NCI-H2171 (cell line): ENCODE data around the gene TIFAB.

Experiments used
- DNase-seq: peaks from one replicate; lab custom pipeline; 2025; lab: John Stamatoyannopoulos, UW

Gene TIFAB

DNA sequence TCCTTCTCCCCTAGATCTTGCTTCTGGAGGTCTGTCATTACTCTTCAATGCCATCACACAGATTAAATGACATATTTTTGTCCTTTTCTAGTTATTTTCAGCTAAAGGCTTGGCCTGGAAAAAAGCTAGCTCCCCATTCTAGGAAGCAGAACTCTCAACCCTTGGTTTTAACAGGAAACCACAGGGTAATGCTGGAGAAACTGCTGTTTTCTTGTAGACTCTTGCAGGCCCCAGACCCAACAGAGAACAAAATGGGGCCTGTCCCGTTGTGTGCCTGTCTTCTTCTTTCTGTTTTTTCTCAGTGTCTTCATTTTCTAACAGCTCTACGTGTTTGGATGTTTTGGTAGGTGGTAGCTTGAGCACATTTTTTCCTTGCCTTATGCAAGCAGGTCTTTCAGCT lies 26.5 kb downstream of the TIFAB start:
- DNase-seq, result no peak

DNA sequence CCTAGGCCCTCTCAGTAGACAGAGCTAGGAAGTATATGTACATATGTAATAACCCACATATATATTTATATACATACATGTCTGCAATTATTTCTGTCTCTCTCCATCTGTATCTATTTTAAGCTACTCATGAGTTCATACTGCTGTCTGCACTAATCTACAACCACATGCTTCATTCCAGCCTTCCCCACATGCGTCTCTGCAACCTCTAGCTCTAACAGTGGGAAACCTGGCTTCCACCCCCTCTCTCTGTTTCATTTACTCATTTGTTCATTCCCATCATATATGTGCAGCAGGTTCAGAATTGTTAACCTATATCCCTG lies 28.3 kb downstream of the TIFAB start:
- DNase-seq, result no peak

DNA sequence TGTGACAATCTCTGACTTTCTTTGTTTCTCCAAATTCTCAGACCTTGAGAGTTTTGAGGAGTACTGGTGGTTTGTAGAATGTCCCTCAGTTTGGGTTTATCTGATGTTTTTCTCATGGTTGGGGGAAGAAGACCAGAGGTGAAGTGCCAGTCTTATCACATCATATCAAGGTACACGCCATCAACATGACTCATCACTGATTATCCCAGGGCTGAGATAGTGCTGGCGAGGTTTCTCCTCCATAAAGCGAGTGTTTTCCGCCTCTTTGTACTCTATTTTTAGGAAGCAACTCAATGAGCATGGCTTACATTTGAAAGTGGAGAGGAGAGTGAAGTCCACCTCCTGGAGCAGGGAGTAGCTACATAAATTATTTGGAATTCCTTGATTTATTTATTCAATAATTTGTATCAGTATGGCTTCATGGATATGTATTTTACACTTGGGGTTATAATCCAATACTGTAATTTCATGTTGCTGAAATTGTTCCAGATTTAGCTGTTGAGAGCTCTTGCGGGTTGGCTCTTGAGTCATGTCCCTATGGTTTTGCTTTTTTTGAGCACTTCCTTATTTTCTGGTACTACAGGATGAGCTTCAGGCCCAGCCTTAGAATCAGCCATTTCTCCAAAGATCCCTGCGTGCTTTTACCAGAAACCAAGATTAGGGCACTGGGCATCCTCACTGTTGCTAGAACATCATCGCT lies 28.9 kb downstream of the TIFAB start:
- DNase-seq, result no peak

DNA sequence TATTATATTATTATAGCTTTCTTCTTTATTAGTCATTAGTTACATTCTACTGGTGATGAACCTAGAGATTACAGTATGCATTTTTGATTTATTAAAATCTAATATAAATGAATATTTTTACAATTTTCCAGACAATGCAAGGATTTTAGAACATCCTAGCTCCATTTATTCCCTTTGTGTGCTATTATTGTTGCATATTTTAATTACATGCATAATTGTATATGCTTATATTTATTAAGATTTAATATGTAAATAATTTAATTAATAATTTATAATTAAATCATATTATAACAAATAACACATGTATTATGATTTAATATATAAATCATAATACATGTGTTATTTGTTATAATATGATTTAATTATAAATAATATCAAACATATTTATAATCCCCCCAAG lies 29.7 kb downstream of the TIFAB start:
- DNase-seq, result no peak

DNA sequence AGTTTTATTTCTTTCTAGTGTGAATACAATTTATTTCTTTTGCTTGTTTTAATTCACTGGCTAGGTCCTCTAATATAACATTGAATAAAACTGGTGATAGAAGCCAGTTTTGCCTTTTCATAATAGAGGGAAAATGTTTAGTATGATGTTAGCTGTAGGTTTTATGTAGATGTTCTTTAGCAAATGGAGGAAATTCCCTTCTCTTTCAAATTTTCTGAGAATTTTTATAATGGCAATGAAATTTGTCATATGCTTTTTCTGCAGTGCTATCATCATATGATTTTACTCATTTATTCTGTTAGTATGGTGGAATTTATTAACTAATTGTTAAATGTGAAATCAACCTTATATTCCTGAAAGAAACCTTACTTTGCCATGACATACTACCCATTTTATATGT lies 35.1 kb downstream of the TIFAB start:
- DNase-seq, result no peak

DNA sequence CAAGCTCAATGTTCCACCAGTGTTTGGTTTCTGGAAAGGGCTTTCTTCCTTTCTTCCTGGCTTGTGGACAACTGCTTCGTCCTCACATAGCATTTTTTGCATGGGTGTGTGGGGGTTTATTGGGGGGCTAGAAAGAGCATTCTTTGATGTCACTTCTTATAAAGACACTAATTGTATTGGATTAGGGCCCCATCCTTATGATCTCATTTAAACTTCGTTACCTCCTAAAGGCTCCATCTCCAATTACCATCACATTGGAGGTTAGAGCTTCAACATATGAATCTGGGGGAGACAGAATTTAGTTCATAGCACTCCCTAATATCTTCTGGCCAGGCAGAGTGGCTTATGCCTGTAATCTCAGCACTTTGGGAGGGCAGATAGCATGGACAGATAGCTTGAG lies 47.1 kb downstream of the TIFAB start:
- DNase-seq, result no peak

DNA sequence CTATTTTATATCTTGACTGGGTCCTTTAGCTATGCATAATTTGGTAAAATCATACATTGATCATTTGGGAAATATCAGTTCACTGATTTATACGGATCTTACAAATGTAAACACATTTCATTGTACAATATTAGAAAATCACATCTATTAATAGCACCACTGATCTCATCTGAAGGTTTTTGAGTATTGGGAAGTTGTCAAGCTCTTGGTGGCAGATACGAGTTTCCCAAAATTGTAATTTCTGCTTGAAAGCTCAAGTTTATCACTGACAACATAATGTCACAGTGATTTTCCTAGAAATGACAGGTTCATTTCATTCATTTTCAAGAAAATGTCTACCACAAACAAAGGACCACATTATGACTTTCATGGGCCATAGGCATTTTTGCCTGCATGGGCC lies 50.1 kb downstream of the TIFAB start:
- DNase-seq, result no peak

DNA sequence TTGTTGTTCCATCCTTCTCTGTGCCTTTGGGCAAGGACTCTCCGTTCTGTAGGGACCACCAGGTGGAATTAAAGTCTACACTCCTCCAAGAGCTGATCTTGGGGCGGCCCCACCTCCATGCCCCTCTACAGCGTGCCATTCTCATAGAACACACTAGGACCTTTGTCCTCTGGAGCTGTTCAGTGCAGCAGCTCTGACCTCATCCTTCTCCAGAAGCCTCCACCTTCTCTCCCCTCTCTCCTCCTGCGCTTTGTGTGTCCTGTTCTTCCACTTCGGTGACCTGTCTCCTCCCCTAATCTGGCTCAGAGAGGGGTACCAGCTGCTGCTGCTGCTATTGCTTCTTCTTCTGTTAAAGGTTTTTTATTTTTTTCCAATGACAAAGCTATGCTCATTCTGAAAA lies 51.3 kb downstream of the TIFAB start:
- peak; percentile 32 for DNase-seq

DNA sequence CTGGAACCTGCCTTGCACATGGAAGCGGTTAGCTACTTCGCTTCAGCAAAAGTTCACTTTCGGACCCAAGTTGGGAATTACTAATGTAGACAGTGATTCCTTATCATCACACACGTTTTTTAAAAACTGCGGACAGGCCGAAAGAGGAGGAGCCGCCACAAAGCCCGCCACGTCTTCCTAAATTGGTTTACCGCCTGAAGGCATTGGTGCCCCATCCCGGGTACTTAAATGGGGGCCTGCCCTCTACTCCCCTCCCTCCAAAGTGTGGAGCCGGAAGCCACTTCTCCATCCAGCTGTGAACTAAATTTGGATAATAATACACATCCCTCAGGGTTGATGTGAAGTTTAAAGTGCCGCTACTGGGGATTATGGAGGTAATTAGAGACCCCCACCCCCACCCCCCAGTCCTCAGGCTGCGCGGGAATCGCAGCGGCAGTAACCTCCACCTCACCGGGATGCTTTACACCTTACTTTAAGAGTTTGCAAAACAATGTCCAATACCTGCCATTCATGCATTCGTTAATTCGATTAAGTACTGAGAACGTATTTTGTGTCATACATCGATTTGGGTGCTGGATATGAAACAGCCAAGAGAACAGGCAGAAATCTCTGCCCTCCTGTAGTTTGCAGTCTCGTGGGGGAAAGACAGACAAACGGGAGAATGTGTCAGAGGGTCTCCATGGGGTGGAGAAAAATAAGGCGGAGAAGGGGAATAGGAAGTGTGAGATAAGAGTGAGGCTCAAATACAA lies 52.2 kb downstream of the TIFAB start:
- DNase-seq, result no peak

DNA sequence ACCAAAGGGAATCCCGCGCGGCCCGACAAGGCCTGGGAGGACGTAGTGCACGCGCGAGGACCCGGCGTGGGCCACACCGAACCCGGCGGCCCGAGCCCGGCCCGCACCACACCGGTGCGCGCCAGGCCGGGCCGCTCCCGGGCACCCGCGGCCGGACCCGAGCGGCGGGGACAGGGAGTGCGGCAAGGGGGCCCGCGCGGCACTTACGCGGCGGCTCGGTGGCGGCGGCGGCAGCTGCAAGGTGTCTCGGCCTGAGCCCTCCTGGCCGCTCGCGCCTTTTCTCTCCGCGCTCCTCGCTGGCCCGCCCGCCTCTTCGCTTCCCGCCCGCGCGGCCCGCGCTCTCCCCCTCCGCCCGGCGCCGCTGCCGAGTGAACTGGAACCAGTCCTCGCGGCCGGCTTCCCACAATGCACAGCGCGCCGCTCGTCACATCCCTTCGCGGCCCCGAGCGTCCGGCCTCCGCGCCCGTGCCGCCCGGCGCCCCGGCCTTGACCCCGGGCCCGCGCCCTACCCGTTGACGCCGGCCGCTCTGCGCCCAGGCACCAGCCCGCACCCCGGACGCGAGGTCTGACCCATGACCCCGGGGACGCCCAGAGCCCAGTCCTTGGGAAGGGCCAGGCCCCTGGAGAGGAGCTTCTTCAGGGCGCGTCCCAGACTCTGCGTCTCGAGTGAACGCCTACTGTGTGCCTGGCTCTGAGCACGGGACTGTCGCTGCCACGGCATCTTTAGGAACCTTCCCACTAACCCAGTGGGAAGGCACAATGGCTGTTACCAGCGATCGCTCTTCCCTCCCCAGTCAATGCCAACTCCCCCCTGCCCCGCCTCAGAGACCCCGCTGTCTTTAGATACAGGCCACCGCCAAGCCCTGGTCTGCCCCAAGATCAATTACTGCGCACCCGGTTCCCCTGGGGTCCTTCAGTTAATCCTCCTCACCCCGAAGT lies 53.0 kb downstream of the TIFAB start, which contains the start of gene MACROH2A1:
Gene MACROH2A1, minus strand, starts transcription at position 377 of the 939 bp plus-strand sequence. CDS start 10,138 bp downstream, outside the sequence.
- peak; percentile 56 for DNase-seq

DNA sequence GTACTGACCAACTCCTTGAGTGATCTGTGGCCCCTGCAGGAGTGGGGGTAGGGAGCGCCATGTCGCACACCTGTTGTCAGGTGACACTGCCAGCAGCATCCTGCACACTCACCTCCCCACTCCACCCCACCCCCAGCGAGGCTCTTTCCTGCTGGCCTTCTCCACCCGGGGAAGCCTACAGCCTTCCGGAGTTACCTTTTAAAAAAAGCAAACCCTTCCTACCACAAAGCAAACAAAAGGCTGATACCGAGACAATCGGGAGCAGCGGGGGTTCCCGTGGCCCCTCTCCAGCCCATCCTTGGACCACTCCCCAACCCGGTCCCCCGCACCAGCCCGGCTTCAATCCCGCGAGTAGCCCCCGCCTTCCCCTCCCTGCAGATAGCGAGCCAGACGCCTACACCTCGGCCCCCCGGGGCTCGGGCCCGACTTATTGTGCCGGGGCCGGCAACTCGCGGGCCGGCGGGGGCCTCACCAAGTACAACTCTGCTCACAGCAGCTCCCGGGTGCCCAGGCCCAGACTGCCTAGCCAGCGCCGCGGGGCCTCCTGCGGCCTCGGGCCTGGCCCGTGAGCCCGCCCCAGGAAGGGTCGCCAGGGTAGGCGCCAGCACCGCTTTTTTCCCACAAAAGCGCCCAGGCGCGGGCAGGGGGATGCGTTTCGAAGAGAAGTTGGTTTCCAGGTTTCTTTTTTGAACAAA lies 53.8 kb downstream of the TIFAB start:
- peak; percentile 11 for DNase-seq
